Measurements from ENCODE around the gene HOXA2.

HOXA2 gene

DNA sequence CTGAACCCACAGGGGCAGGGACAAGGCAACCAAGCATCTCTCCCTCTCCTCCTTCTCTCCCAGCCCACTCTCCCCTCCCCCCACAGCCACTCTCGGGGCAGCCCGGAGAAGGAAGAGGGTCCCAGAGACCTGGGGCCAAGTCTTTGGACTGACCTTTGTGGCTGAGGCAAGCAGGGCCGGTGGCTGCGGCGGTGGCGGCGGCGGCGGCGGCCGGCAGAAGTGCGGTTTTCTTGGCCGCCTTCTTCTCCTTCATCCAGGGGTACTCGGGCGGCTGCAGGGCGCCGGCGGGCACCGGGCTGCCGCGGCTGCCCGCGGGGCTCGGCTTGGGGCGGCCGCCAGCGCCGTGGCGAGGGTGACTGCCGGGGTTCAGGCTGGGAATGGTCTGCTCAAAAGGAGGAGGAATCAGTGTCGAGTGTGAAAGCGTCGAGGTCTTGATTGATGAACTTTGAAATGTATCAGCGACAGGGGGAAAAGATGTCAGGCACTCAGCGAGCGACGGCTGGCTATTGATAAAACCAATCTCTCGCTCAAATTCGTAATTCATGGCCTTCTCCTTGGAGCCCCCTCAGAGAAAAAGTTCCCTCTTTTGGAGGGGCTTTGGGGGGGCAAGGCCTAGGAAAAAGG lies 414 bp downstream of the HOXA2 start:
- no peak overlapping the region for H3K4me3 ChIP-seq (ENCODE audit: low read depth, low read length)
- peak; percentile 46 for DNase-seq (ENCODE audit: low read depth)
- TF ChIP-seq, protein P1, sequence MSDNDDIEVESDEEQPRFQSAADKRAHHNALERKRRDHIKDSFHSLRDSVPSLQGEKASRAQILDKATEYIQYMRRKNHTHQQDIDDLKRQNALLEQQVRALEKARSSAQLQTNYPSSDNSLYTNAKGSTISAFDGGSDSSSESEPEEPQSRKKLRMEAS (IDR thresholded peaks at IDR 0.05; ENCODE audit: low read depth, low read length) = no peak
- TF ChIP-seq, protein P2, sequence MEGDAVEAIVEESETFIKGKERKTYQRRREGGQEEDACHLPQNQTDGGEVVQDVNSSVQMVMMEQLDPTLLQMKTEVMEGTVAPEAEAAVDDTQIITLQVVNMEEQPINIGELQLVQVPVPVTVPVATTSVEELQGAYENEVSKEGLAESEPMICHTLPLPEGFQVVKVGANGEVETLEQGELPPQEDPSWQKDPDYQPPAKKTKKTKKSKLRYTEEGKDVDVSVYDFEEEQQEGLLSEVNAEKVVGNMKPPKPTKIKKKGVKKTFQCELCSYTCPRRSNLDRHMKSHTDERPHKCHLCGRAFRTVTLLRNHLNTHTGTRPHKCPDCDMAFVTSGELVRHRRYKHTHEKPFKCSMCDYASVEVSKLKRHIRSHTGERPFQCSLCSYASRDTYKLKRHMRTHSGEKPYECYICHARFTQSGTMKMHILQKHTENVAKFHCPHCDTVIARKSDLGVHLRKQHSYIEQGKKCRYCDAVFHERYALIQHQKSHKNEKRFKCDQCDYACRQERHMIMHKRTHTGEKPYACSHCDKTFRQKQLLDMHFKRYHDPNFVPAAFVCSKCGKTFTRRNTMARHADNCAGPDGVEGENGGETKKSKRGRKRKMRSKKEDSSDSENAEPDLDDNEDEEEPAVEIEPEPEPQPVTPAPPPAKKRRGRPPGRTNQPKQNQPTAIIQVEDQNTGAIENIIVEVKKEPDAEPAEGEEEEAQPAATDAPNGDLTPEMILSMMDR (IDR thresholded peaks at IDR 0.05; ENCODE audit: low read depth, low read length) = no peak
- TF ChIP-seq MYC (IDR thresholded peaks at IDR 0.05; ENCODE audit: low read depth, low read length) (no peak), POLR2A (IDR thresholded peaks at IDR 0.05; ENCODE audit: extremely low read depth, insufficient read length) (no peak)

DNA sequence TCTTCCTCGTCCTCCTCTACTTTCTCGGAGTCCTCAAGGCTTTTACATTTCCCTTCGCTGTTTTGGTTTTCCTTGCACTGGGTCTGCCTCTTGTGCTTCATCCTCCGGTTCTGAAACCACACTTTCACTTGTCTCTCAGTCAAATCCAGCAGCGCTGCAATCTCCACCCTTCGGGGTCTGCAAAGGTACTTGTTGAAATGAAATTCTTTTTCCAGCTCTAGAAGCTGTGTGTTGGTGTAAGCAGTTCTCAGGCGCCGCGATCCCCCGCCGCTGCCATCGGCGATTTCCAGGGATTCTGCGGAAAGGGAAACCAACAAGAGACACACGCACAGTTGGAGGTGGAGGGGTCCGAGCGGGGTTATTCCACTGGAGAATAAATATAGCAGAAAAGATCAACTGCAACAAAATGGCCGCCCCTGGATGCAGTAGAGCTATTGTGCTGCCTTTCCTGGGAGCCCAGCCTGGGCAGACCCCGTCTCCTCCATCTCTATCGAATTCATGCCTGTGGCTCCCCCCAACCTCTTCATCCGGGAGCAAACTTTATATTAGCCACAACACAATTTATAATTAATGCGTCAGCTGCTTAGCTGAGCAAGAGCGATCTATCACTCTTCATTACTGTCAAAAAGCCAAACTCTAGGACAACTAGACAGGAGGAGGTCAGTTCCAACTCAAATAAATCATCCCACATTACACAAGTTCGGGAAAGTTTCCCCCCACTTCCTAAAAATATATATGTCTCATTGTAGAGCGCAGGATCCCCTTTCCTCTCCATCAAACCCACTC lies 1.1 kb downstream of the HOXA2 start:
- H3K4me3 ChIP-seq (ENCODE audit: low read depth, low read length) = no peak overlapping the region
- TF ChIP-seq, protein P2 (IDR thresholded peaks at IDR 0.05; ENCODE audit: low read depth, low read length) = no peak
- TF ChIP-seq MYC (IDR thresholded peaks at IDR 0.05; ENCODE audit: low read depth, low read length) (no peak), POLR2A (IDR thresholded peaks at IDR 0.05; ENCODE audit: extremely low read depth, insufficient read length) (no peak)
- TF ChIP-seq, protein P1 (IDR thresholded peaks at IDR 0.05; ENCODE audit: low read depth, low read length) = no peak
- DNase-seq (ENCODE audit: low read depth) = no peak

DNA sequence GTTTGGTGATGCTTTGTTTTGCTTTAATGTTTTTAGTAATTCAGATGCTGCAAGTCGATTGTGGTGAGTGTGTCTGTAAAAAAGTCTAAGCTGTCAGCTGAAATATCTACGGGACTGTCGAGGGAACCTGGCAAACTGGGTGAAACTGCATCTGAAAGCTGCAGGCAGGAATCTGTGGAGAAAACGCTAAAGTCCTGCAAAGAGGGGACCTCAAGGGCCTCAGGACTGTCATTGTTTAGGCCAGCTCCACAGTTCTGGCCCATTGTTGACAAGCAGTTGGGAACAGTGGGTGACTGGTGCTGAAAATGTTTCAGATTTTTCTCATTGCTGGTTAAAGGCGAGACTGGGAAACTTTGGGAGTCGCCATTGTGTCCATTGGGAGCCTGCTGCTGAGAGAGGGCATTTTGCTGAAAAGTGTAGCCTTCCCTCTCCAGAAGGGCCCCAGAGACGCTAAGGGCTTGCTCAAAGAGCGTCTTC lies 1.8 kb downstream of the HOXA2 start:
- no peak for DNase-seq (ENCODE audit: low read depth)
- TF ChIP-seq, protein P1 (IDR thresholded peaks at IDR 0.05; ENCODE audit: low read depth, low read length) = no peak
- TF ChIP-seq MYC (IDR thresholded peaks at IDR 0.05; ENCODE audit: low read depth, low read length) (no peak), POLR2A (IDR thresholded peaks at IDR 0.05; ENCODE audit: extremely low read depth, insufficient read length) (no peak)
- TF ChIP-seq, protein P2 (IDR thresholded peaks at IDR 0.05; ENCODE audit: low read depth, low read length) = no peak

DNA sequence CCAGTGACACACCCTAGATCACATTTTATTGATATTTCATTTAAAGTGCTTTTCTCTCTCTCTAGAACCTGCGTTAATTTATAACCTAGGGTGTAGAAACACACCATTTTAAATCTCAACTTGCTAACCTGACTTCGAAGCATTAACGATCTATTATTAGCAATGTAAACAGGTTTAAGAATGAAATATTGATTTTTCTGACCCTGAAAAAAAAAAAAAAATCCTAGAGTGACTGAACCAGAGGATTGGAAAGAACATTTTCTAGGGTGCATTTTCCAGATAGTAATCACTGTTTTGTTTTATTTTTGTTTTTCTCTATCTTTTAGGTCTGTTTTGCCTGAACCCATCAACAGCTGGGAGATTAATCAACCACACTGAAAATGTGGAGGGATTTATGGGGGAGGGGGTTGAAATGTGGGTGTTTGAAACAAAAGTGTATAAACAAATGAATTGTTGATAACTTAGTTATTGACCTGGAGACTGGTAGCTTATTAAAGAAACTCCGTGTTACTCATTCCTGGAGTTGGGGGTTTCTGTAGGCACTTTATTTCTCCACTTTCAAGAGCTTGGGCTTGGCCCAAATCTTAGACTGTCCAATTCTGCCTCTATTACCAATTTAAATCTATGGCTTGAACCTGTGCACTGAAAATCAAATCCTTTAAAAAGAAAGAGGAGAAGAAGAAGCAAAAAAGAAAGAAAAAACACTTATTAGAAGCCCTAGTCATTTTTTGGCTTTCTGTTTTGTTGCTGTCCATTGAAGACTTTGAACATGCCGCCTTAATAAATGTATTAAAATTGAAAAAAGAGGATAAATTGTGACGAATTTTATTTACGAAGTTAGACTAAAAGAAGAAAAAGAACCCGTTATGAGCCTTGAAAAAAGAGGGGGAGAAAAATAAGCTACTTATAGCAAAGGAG lies 2.8 kb downstream of the HOXA2 start:
- no peak overlapping the region for H3K4me3 ChIP-seq (ENCODE audit: low read depth, low read length)
- DNase-seq (ENCODE audit: low read depth) = no peak
- no peak for TF ChIP-seq MYC (IDR thresholded peaks at IDR 0.05; ENCODE audit: low read depth, low read length)
- TF ChIP-seq, protein P2 (IDR thresholded peaks at IDR 0.05; ENCODE audit: low read depth, low read length) = no peak
- TF ChIP-seq, protein P1 (IDR thresholded peaks at IDR 0.05; ENCODE audit: low read depth, low read length) = no peak
- TF ChIP-seq POLR2A (IDR thresholded peaks at IDR 0.05; ENCODE audit: extremely low read depth, insufficient read length) = no peak

More for the DNA sequence above, 1.8 kb downstream of the HOXA2 start:
- no peak overlapping the region for H3K4me3 ChIP-seq (ENCODE audit: low read depth, low read length)
